RWPE1 (cell line): ENCODE measurements around the gene EIF2B2.

Source experiments
- CTCF ChIA-PET: fragments of 350-600 bp; sonication (Branson Sonifier 250); formaldehyde crosslinking; extraction: SDS; loops from one replicate; lab custom pipeline; 2021; lab: Yijun Ruan, JAX
- POLR2A ChIA-PET: fragments of 400-600 bp; formaldehyde crosslinking; extraction: SDS; loops from one replicate; lab custom pipeline; 2020; ENCODE audit warnings: antibody characterized with exemption; ENCODE audit not compliant: low non-redundant PET; lab: Yijun Ruan, JAX
- DNase-seq: peaks from one replicate; pipeline ENCODE4 v3.0.0; 2012; ENCODE audit warnings: low spot score
- H3K27ac ChIP-seq: fragments of 450-650 bp; 2 replicates; pipeline ENCODE4 v1.5.1; 2017
- CTCF ChIP-seq: fragments of 450-650 bp; conservative IDR thresholded peaks from 2 replicates; pipeline ENCODE4 v1.5.1; 2017; ENCODE audit warnings: low read depth, mild to moderate bottlenecking

The EIF2B2 gene

GRCh38 chr14:74977164-74977900, 25.4 kb upstream of the EIF2B2 start:
- CTCF ChIA-PET: interaction anchor here (0.6 to 0.7 kb wide), 2 partner anchors 31 kb away, joined by 4 read pairs; no protein-coding TSS in a partner anchor
- no peak for DNase-seq
- POLR2A ChIA-PET: interaction anchor here (0.9 kb wide), 1 partner anchor 10 kb away, joined by 3 read pairs; no protein-coding TSS in a partner anchor
- TF ChIP-seq CTCF: no peak
- H3K27ac ChIP-seq: no peak overlapping the region

GRCh38 chr14:74977901-74978385, 24.8 kb upstream of the EIF2B2 start:
- no peak for TF ChIP-seq CTCF
- peak overlapping the region; percentile 68; the same call in 1 of the 2 replicates for H3K27ac ChIP-seq
- DNase-seq: no peak
- POLR2A ChIA-PET: interaction anchor here (0.9 kb wide), 1 partner anchor 10 kb away, joined by 3 read pairs; no protein-coding TSS in a partner anchor
- CTCF ChIA-PET: interaction anchor here (0.6 to 0.7 kb wide), 3 partner anchors 8 to 32 kb away, joined by 3 to 4 read pairs (median 4); no protein-coding TSS in a partner anchor

- peak overlapping the region; percentile 68 for H3K27ac ChIP-seq
- no peak for DNase-seq
- CTCF ChIA-PET: interaction anchor here (0.5 to 0.7 kb wide), 3 partner anchors 8 to 29 kb away, joined by 3 to 5 read pairs (median 4); no protein-coding TSS in a partner anchor
- no peak for TF ChIP-seq CTCF
- POLR2A ChIA-PET: interaction anchor here (0.9 kb wide), 1 partner anchor 11 kb away, joined by 3 read pairs; no protein-coding TSS in a partner anchor
Observed at GRCh38 chr14:74978416-74978947, 24.2 kb upstream of the EIF2B2 start.

GRCh38 chr14:74979029-74979428, 23.7 kb upstream of the EIF2B2 start:
- no peak for DNase-seq
- no peak for TF ChIP-seq CTCF
- ChIA-PET CTCF (interaction anchor here (0.5 kb wide), 1 partner anchor 10 kb away, joined by 5 read pairs; no protein-coding TSS in a partner anchor), POLR2A (no interaction called here)
- peak overlapping the region; percentile 68 for H3K27ac ChIP-seq

- ChIA-PET CTCF (no interaction called here), POLR2A (no interaction called here)
- DNase-seq: no peak
- peak overlapping the region; percentile 68 for H3K27ac ChIP-seq
- no peak for TF ChIP-seq CTCF
Observed at GRCh38 chr14:74979442-74980397, 23.0 kb upstream of the EIF2B2 start.
